ENCODE results near the gene IL12A. TPM values are rescaled to one million over a fixed set of nuclear protein-coding genes. Genes with fewer than 3 reads are reported as not detected.

The IL12A gene
- total and polyA plus RNA-seq, 4 donors: 0.08 to 0.25 (median 0.09) TPM; not detected in 1

- Histone ChIP-seq H3K9ac (ENCODE audit: low read depth in 1 of 2, low read length in 2 of 2) (no peak overlapping the region), H3K9me3 (ENCODE audit: control insufficient read depth in 4 of 4, low read length in 3 of 4) (no peaks in the 10 kb centered on the region), H3K36me3 (ENCODE audit: control insufficient read depth in 4 of 4, insufficient read depth in 3 of 4, low read depth in 1 of 4, low read length in 3 of 4) (no peaks in the 10 kb centered on the region), H3K4me1 (ENCODE audit: control insufficient read depth in 4 of 4, insufficient read depth in 4 of 4, low read length in 3 of 4) (no peaks in the 10 kb centered on the region), H3K4me3 (ENCODE audit: low read depth in 1 of 3, low read length in 3 of 3) (no peak overlapping the region), H3K27ac (ENCODE audit: low read depth in 1 of 2, low read length in 2 of 2) (no peak overlapping the region), H3K27me3 (ENCODE audit: control insufficient read depth in 4 of 4, insufficient read depth in 4 of 4, low read length in 3 of 4) (peaks cover 0 to 5% (median 1%) of the 10 kb centered on the region in 4 donors)
- DNase-seq (ENCODE audit: low spot score): no peak
- WGBS: 89% methylated on average over 4 of the region's 4 CpGs
- TF ChIP-seq, protein P1, sequence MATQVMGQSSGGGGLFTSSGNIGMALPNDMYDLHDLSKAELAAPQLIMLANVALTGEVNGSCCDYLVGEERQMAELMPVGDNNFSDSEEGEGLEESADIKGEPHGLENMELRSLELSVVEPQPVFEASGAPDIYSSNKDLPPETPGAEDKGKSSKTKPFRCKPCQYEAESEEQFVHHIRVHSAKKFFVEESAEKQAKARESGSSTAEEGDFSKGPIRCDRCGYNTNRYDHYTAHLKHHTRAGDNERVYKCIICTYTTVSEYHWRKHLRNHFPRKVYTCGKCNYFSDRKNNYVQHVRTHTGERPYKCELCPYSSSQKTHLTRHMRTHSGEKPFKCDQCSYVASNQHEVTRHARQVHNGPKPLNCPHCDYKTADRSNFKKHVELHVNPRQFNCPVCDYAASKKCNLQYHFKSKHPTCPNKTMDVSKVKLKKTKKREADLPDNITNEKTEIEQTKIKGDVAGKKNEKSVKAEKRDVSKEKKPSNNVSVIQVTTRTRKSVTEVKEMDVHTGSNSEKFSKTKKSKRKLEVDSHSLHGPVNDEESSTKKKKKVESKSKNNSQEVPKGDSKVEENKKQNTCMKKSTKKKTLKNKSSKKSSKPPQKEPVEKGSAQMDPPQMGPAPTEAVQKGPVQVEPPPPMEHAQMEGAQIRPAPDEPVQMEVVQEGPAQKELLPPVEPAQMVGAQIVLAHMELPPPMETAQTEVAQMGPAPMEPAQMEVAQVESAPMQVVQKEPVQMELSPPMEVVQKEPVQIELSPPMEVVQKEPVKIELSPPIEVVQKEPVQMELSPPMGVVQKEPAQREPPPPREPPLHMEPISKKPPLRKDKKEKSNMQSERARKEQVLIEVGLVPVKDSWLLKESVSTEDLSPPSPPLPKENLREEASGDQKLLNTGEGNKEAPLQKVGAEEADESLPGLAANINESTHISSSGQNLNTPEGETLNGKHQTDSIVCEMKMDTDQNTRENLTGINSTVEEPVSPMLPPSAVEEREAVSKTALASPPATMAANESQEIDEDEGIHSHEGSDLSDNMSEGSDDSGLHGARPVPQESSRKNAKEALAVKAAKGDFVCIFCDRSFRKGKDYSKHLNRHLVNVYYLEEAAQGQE (IDR thresholded peaks at IDR 0.05): no peak
- TF ChIP-seq FOXA1 (IDR thresholded peaks at IDR 0.05): no peak
- TF ChIP-seq HNF4A (conservative IDR thresholded peaks at IDR 0.05): no peak
- TF ChIP-seq RXRA (IDR thresholded peaks at IDR 0.05): no peak
Measured at GRCh38 chr3:160020057-160020711, 31.5 kb downstream of the IL12A start.

- no peaks in the 10 kb centered on the region for H3K4me1 ChIP-seq (ENCODE audit: control insufficient read depth in 4 of 4, insufficient read depth in 4 of 4, low read length in 3 of 4)
- H3K27me3 ChIP-seq (ENCODE audit: control insufficient read depth in 4 of 4, insufficient read depth in 4 of 4, low read length in 3 of 4): peaks cover 0 to 5% (median 1%) of the 10 kb centered on the region in 4 donors
- H3K27ac ChIP-seq (ENCODE audit: low read depth in 1 of 2, low read length in 2 of 2): no peak overlapping the region
- WGBS: 85% methylated on average over 9 of the region's 9 CpGs
- H3K9ac ChIP-seq (ENCODE audit: low read depth in 1 of 2, low read length in 2 of 2): no peak overlapping the region
- H3K36me3 ChIP-seq (ENCODE audit: control insufficient read depth in 4 of 4, insufficient read depth in 3 of 4, low read depth in 1 of 4, low read length in 3 of 4): no peaks in the 10 kb centered on the region
- no peaks in the 10 kb centered on the region for H3K9me3 ChIP-seq (ENCODE audit: control insufficient read depth in 4 of 4, low read length in 3 of 4)
- TF ChIP-seq MAX (IDR thresholded peaks at IDR 0.05): no peak
- TF ChIP-seq, protein P1 (IDR thresholded peaks at IDR 0.05): no peak
- TF ChIP-seq RXRA (IDR thresholded peaks at IDR 0.05): no peak
- TF ChIP-seq HNF4A (conservative IDR thresholded peaks at IDR 0.05): no peak
- no peak for TF ChIP-seq FOXA2 (IDR thresholded peaks at IDR 0.05)
- no peak for TF ChIP-seq JUND (IDR thresholded peaks at IDR 0.05)
- TF ChIP-seq RAD21 (IDR thresholded peaks at IDR 0.05): no peak
- TF ChIP-seq, protein P2, sequence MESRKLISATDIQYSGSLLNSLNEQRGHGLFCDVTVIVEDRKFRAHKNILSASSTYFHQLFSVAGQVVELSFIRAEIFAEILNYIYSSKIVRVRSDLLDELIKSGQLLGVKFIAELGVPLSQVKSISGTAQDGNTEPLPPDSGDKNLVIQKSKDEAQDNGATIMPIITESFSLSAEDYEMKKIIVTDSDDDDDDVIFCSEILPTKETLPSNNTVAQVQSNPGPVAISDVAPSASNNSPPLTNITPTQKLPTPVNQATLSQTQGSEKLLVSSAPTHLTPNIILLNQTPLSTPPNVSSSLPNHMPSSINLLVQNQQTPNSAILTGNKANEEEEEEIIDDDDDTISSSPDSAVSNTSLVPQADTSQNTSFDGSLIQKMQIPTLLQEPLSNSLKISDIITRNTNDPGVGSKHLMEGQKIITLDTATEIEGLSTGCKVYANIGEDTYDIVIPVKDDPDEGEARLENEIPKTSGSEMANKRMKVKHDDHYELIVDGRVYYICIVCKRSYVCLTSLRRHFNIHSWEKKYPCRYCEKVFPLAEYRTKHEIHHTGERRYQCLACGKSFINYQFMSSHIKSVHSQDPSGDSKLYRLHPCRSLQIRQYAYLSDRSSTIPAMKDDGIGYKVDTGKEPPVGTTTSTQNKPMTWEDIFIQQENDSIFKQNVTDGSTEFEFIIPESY (IDR thresholded peaks at IDR 0.05): no peak
- no peak for TF ChIP-seq HNF4G (IDR thresholded peaks at IDR 0.05)
- no peak for TF ChIP-seq NR2F2 (IDR thresholded peaks at IDR 0.05)
- TF ChIP-seq, protein P3, sequence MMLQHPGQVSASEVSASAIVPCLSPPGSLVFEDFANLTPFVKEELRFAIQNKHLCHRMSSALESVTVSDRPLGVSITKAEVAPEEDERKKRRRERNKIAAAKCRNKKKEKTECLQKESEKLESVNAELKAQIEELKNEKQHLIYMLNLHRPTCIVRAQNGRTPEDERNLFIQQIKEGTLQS (IDR thresholded peaks at IDR 0.05): no peak
- no peak for TF ChIP-seq SP1 (IDR thresholded peaks at IDR 0.05)
- TF ChIP-seq GABPA (IDR thresholded peaks at IDR 0.05 in 1 of 2, conservative IDR thresholded peaks at IDR 0.05 in 1 of 2): no peak
- no peak for TF ChIP-seq CTCF (IDR thresholded peaks at IDR 0.05; ENCODE audit: low read depth, low read length, missing input control)
- no peak for TF ChIP-seq YY1 (IDR thresholded peaks at IDR 0.05)
- TF ChIP-seq FOXA1 (IDR thresholded peaks at IDR 0.05): no peak
- no peak for TF ChIP-seq TAF1 (conservative IDR thresholded peaks at IDR 0.05)
- no peak for TF ChIP-seq EGR1 (IDR thresholded peaks at IDR 0.05; ENCODE audit: low read depth in 2 of 2)
- H3K4me3 ChIP-seq (ENCODE audit: low read depth in 1 of 3, low read length in 3 of 3): no peak overlapping the region
- no peak for DNase-seq (ENCODE audit: low spot score)
Measured at GRCh38 chr3:160022068-160022467, 33.4 kb downstream of the IL12A start.

Measured in liver (tissue), 9 donors.